Measurements from ENCODE around the gene NANS.

Gene NANS

GRCh38 chr9:98031169-98031568, 25.4 kb upstream of the NANS start:
- Histone ChIP-seq H2AFZ (ENCODE audit: low read depth, low read length) (no peak overlapping the region), H3K4ac (ENCODE audit: low read depth in 1 of 2, low read length in 2 of 2) (no peak overlapping the region), H3K27ac (ENCODE audit: low read length, poor library complexity, severe bottlenecking) (no peak overlapping the region), H3K9me3 (ENCODE audit: control insufficient read depth, low read length) (no peaks in the 10 kb centered on the region), H2BK12ac (ENCODE audit: low read length in 2 of 2) (no peak overlapping the region), H3K4me2 (ENCODE audit: low read length, poor library complexity, severe bottlenecking) (no peak overlapping the region), H3K4me3 (ENCODE audit: insufficient read depth in 1 of 2, low read depth in 1 of 2, low read length in 2 of 2) (no peak overlapping the region), H3K4me1 (ENCODE audit: control insufficient read depth, insufficient read depth, low read depth, low read length) (peaks cover 8% of the 10 kb centered on the region), H3K79me1 (replicated peaks; ENCODE audit: low read length, poor library complexity, severe bottlenecking) (no peaks in the 10 kb centered on the region), H4K8ac (ENCODE audit: low read length) (no peak overlapping the region), H3K14ac (ENCODE audit: low read length in 2 of 2) (no peak overlapping the region), H2BK5ac (ENCODE audit: low read depth, low read length, poor library complexity, severe bottlenecking) (no peak overlapping the region), H3K9ac (ENCODE audit: low read length) (no peak overlapping the region), H3K36me3 (ENCODE audit: control insufficient read depth in 1 of 2, insufficient read depth in 2 of 2, low read depth in 1 of 2, low read length in 2 of 2) (no peaks in the 10 kb centered on the region), H2BK15ac (ENCODE audit: low read depth, poor library complexity, severe bottlenecking) (no peak overlapping the region), H3K18ac (ENCODE audit: low read depth in 1 of 2, low read length in 2 of 2) (no peak overlapping the region), H3K27me3 (ENCODE audit: control insufficient read depth in 1 of 2, insufficient read depth in 1 of 2, low read length in 2 of 2) (no peaks in the 10 kb centered on the region), H2AK5ac (ENCODE audit: low read length, severe bottlenecking) (no peak overlapping the region), H4K91ac (ENCODE audit: low read length) (no peak overlapping the region), H2BK120ac (ENCODE audit: low read depth, low read length) (no peak overlapping the region), H3K23ac (ENCODE audit: low read length in 2 of 2) (no peak overlapping the region)
- no peak for DNase-seq

- Histone ChIP-seq H2AK5ac (ENCODE audit: low read length, severe bottlenecking) (no peak overlapping the region), H3K4me3 (ENCODE audit: insufficient read depth in 1 of 2, low read depth in 1 of 2, low read length in 2 of 2) (no peak overlapping the region), H3K9ac (ENCODE audit: low read length) (no peak overlapping the region), H2BK15ac (ENCODE audit: low read depth, poor library complexity, severe bottlenecking) (no peak overlapping the region), H4K8ac (ENCODE audit: low read length) (no peak overlapping the region), H3K27me3 (ENCODE audit: control insufficient read depth in 1 of 2, insufficient read depth in 1 of 2, low read length in 2 of 2) (no peaks in the 10 kb centered on the region), H3K4me2 (ENCODE audit: low read length, poor library complexity, severe bottlenecking) (no peak overlapping the region), H4K91ac (ENCODE audit: low read length) (no peak overlapping the region), H3K4ac (ENCODE audit: low read depth in 1 of 2, low read length in 2 of 2) (no peak overlapping the region), H2BK12ac (ENCODE audit: low read length in 2 of 2) (no peak overlapping the region), H3K36me3 (ENCODE audit: control insufficient read depth in 1 of 2, insufficient read depth in 2 of 2, low read depth in 1 of 2, low read length in 2 of 2) (no peaks in the 10 kb centered on the region), H3K23ac (ENCODE audit: low read length in 2 of 2) (no peak overlapping the region), H3K9me3 (ENCODE audit: control insufficient read depth, low read length) (no peaks in the 10 kb centered on the region), H3K18ac (ENCODE audit: low read depth in 1 of 2, low read length in 2 of 2) (no peak overlapping the region), H2BK5ac (ENCODE audit: low read depth, low read length, poor library complexity, severe bottlenecking) (no peak overlapping the region), H2AFZ (ENCODE audit: low read depth, low read length) (no peak overlapping the region), H2BK120ac (ENCODE audit: low read depth, low read length) (no peak overlapping the region), H3K4me1 (ENCODE audit: control insufficient read depth, insufficient read depth, low read depth, low read length) (peaks cover 8% of the 10 kb centered on the region), H3K14ac (ENCODE audit: low read length in 2 of 2) (no peak overlapping the region), H3K79me1 (replicated peaks; ENCODE audit: low read length, poor library complexity, severe bottlenecking) (no peaks in the 10 kb centered on the region), H3K27ac (ENCODE audit: low read length, poor library complexity, severe bottlenecking) (no peak overlapping the region)
- WGBS, result 73% methylated on average over 1 of the region's 1 CpG
- peak; percentile 59 for DNase-seq
Measured at GRCh38 chr9:98031935-98032334, 24.6 kb upstream of the NANS start.

GRCh38 chr9:98034593-98035546, 21.7 kb upstream of the NANS start:
- Histone ChIP-seq H2BK120ac (ENCODE audit: low read depth, low read length) (no peak overlapping the region), H3K4me1 (ENCODE audit: control insufficient read depth, insufficient read depth, low read depth, low read length) (peaks cover 10% of the 10 kb centered on the region), H3K4ac (ENCODE audit: low read depth in 1 of 2, low read length in 2 of 2) (no peak overlapping the region), H2BK12ac (ENCODE audit: low read length in 2 of 2) (peak overlapping the region in 1 of 2 experiments; percentile 2), H3K14ac (ENCODE audit: low read length in 2 of 2) (no peak overlapping the region), H3K36me3 (ENCODE audit: control insufficient read depth in 1 of 2, insufficient read depth in 2 of 2, low read depth in 1 of 2, low read length in 2 of 2) (no peaks in the 10 kb centered on the region), H2AFZ (ENCODE audit: low read depth, low read length) (no peak overlapping the region), H3K4me3 (ENCODE audit: insufficient read depth in 1 of 2, low read depth in 1 of 2, low read length in 2 of 2) (no peak overlapping the region), H3K4me2 (ENCODE audit: low read length, poor library complexity, severe bottlenecking) (no peak overlapping the region), H2BK15ac (ENCODE audit: low read depth, poor library complexity, severe bottlenecking) (no peak overlapping the region), H3K18ac (ENCODE audit: low read depth in 1 of 2, low read length in 2 of 2) (no peak overlapping the region), H3K23ac (ENCODE audit: low read length in 2 of 2) (no peak overlapping the region), H3K27ac (ENCODE audit: low read length, poor library complexity, severe bottlenecking) (peak overlapping the region; percentile 63), H3K79me1 (replicated peaks; ENCODE audit: low read length, poor library complexity, severe bottlenecking) (no peaks in the 10 kb centered on the region), H4K91ac (ENCODE audit: low read length) (no peak overlapping the region), H3K9me3 (ENCODE audit: control insufficient read depth, low read length) (no peaks in the 10 kb centered on the region), H3K27me3 (ENCODE audit: control insufficient read depth in 1 of 2, insufficient read depth in 1 of 2, low read length in 2 of 2) (no peaks in the 10 kb centered on the region), H2AK5ac (ENCODE audit: low read length, severe bottlenecking) (peak overlapping the region; percentile 30), H3K9ac (ENCODE audit: low read length) (no peak overlapping the region), H2BK5ac (ENCODE audit: low read depth, low read length, poor library complexity, severe bottlenecking) (no peak overlapping the region), H4K8ac (ENCODE audit: low read length) (no peak overlapping the region)
- 52% methylated on average over 17 of the region's 20 CpGs for WGBS
- DNase-seq, result peak; percentile 77

- no peak overlapping the region for H2BK15ac ChIP-seq (ENCODE audit: low read depth, poor library complexity, severe bottlenecking)
- no peaks in the 10 kb centered on the region for H3K9me3 ChIP-seq (ENCODE audit: control insufficient read depth, low read length)
- no peak overlapping the region for H2AK5ac ChIP-seq (ENCODE audit: low read length, severe bottlenecking)
- DNase-seq, result no peak
- H2BK5ac ChIP-seq (ENCODE audit: low read depth, low read length, poor library complexity, severe bottlenecking), result no peak overlapping the region
- H3K4me1 ChIP-seq (ENCODE audit: control insufficient read depth, insufficient read depth, low read depth, low read length), result peaks cover 10% of the 10 kb centered on the region
- no peak overlapping the region for H4K91ac ChIP-seq (ENCODE audit: low read length)
- H3K9ac ChIP-seq (ENCODE audit: low read length), result no peak overlapping the region
- H3K79me1 ChIP-seq (replicated peaks; ENCODE audit: low read length, poor library complexity, severe bottlenecking), result no peaks in the 10 kb centered on the region
- H2AFZ ChIP-seq (ENCODE audit: low read depth, low read length), result no peak overlapping the region
- no peak overlapping the region for H3K23ac ChIP-seq (ENCODE audit: low read length in 2 of 2)
- no peak overlapping the region for H3K18ac ChIP-seq (ENCODE audit: low read depth in 1 of 2, low read length in 2 of 2)
- no peak overlapping the region for H3K4me3 ChIP-seq (ENCODE audit: insufficient read depth in 1 of 2, low read depth in 1 of 2, low read length in 2 of 2)
- no peak overlapping the region for H3K27ac ChIP-seq (ENCODE audit: low read length, poor library complexity, severe bottlenecking)
- H3K4me2 ChIP-seq (ENCODE audit: low read length, poor library complexity, severe bottlenecking), result no peak overlapping the region
- H2BK12ac ChIP-seq (ENCODE audit: low read length in 2 of 2), result no peak overlapping the region
- H3K27me3 ChIP-seq (ENCODE audit: control insufficient read depth in 1 of 2, insufficient read depth in 1 of 2, low read length in 2 of 2), result no peaks in the 10 kb centered on the region
- H3K4ac ChIP-seq (ENCODE audit: low read depth in 1 of 2, low read length in 2 of 2), result no peak overlapping the region
- no peak overlapping the region for H3K14ac ChIP-seq (ENCODE audit: low read length in 2 of 2)
- H2BK120ac ChIP-seq (ENCODE audit: low read depth, low read length), result no peak overlapping the region
- H4K8ac ChIP-seq (ENCODE audit: low read length), result no peak overlapping the region
- H3K36me3 ChIP-seq (ENCODE audit: control insufficient read depth in 1 of 2, insufficient read depth in 2 of 2, low read depth in 1 of 2, low read length in 2 of 2), result no peaks in the 10 kb centered on the region
Measured at GRCh38 chr9:98037357-98037756, 19.2 kb upstream of the NANS start.
